Fibroblast of skin of right quadriceps (primary cell): ENCODE data around the gene PURB.
"Not testable (repeated sequence)": the region's sequence is repeated elsewhere in the genome, so short reads cannot be mapped to it uniquely, and the experiment has no call there.

Experiments
- DNase-seq: peaks from one replicate; pipeline ENCODE4 v3.0.0-alpha.2; 2013

The PURB gene

GRCh38 chr7:44885394-44886317 is at the start of gene PURB:
Gene PURB, minus strand, starts transcription at chr7:44885530. Its CDS starts 182 bp downstream, at chr7:44885348.
- DNase-seq, result peak; percentile 98

- DNase-seq, result no peak
These were observed 49.7 kb upstream of the PURB start for GRCh38 chr7:44935016-44935415.

GRCh38 chr7:44934510-44934909 is 49.2 kb upstream of the PURB start:
- not testable (repeated sequence) for DNase-seq

GRCh38 chr7:44930921-44931320 is 45.6 kb upstream of the PURB start:
- no peak for DNase-seq

- DNase-seq, result no peak
These were observed 37.0 kb upstream of the PURB start for GRCh38 chr7:44922351-44922694.

- DNase-seq, result peak; percentile 64
These were observed 36.4 kb upstream of the PURB start for GRCh38 chr7:44921607-44922350.

- DNase-seq, result no peak
These were observed 34.8 kb upstream of the PURB start for GRCh38 chr7:44920119-44920518.

- no peak for DNase-seq
These were observed 32.7 kb upstream of the PURB start for GRCh38 chr7:44918029-44918428.

GRCh38 chr7:44917465-44917864 is 32.1 kb upstream of the PURB start:
- no peak for DNase-seq

GRCh38 chr7:44914992-44915607 is 29.8 kb upstream of the PURB start:
- DNase-seq, result no peak

GRCh38 chr7:44912775-44913347 is 27.5 kb upstream of the PURB start:
- no peak for DNase-seq

- no peak for DNase-seq
These were observed 26.6 kb upstream of the PURB start for GRCh38 chr7:44911911-44912310.

- DNase-seq, result no peak
These were observed 24.5 kb upstream of the PURB start for GRCh38 chr7:44909596-44910389.

GRCh38 chr7:44906965-44907364 is 21.6 kb upstream of the PURB start:
- DNase-seq, result no peak

- no peak for DNase-seq
These were observed 19.8 kb upstream of the PURB start for GRCh38 chr7:44905002-44905635.

- DNase-seq, result no peak
These were observed 14.1 kb upstream of the PURB start for GRCh38 chr7:44899443-44899842.

GRCh38 chr7:44898039-44898438 is 12.7 kb upstream of the PURB start:
- DNase-seq, result no peak

GRCh38 chr7:44897309-44897708 is 12.0 kb upstream of the PURB start:
- DNase-seq, result peak; percentile 60

GRCh38 chr7:44894888-44895580 is 9.7 kb upstream of the PURB start:
- no peak for DNase-seq

- DNase-seq, result no peak
These were observed 8.4 kb upstream of the PURB start for GRCh38 chr7:44893710-44894234.

- no peak for DNase-seq
These were observed 6.5 kb upstream of the PURB start for GRCh38 chr7:44891791-44892190.
